DND-41 (cell line): ENCODE results near the gene FAM20B.

ENCODE experiments used
- EZH2 ChIP-seq: IDR thresholded peaks from 3 replicates; pipeline ENCODE4 v1.6.1; 2012; ENCODE audit warnings: borderline replicate concordance, low read depth, mild to moderate bottlenecking, moderate library complexity, low read length, inconsistent platforms; ENCODE audit not compliant: severe bottlenecking
- TF ChIP-seq, protein P1 (sequence below): IDR thresholded peaks from 2 replicates; pipeline ENCODE4 v1.5.1; 2012; ENCODE audit warnings: borderline replicate concordance, low read length, moderate library complexity, mild to moderate bottlenecking; ENCODE audit not compliant: poor library complexity, severe bottlenecking; ENCODE audit errors: extremely low read depth

DNA sequence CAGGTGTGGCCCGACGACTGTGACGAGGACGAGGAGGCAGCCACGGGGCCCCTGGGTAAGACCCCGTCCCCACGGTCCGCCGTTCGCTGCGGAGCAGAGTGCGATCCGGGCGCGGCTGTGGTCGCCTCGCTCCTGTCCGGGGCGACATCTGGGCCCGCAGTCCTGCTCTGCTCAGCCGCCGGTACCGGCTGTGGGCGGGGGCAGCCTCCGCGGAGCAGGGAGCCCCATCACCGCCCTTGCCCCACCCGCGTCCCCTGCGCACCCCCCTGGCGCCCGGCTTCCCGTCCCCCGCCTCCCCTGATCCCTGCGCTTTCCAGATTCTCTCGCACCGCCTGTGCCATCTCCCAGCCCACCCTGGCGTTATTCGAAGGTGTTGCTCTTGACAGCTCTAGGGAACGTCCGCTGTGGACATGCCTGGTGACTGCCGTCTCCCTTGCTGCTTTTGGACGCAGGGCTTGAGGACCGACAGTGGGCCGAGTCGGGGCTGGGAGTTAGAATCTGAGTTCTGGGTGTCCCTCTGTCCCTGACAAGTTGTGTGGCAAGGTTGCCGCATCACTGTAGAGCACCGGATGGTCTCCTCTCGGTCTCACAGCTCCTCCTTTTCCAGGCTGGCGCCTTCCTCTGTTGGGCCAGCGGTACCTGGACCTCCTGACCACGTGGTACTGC, 56.8 kb downstream of the FAM20B start:
- TF ChIP-seq, protein P1, sequence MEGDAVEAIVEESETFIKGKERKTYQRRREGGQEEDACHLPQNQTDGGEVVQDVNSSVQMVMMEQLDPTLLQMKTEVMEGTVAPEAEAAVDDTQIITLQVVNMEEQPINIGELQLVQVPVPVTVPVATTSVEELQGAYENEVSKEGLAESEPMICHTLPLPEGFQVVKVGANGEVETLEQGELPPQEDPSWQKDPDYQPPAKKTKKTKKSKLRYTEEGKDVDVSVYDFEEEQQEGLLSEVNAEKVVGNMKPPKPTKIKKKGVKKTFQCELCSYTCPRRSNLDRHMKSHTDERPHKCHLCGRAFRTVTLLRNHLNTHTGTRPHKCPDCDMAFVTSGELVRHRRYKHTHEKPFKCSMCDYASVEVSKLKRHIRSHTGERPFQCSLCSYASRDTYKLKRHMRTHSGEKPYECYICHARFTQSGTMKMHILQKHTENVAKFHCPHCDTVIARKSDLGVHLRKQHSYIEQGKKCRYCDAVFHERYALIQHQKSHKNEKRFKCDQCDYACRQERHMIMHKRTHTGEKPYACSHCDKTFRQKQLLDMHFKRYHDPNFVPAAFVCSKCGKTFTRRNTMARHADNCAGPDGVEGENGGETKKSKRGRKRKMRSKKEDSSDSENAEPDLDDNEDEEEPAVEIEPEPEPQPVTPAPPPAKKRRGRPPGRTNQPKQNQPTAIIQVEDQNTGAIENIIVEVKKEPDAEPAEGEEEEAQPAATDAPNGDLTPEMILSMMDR, result no peak
- no peak for TF ChIP-seq EZH2
